Measurements from ENCODE around the gene SLC4A11. TPM values are rescaled to one million over a fixed set of nuclear protein-coding genes. Genes with fewer than 3 reads are reported as not detected.
"Not testable (repeated sequence)": the region's sequence is repeated elsewhere in the genome, so short reads cannot be mapped to it uniquely, and the experiment has no call there.

Gene SLC4A11
- total RNA-seq, 1 experiment from 2014 or later = 1.1 TPM

GRCh38 chr20:3189561-3190131, 49.3 kb downstream of the SLC4A11 start:
- no peak for DNase-seq (ENCODE audit: low spot score)
- ChIA-PET CTCF (no interaction called here), POLR2A (ENCODE audit: low non-redundant PET) (no interaction called here)
- H3K27ac ChIP-seq (ENCODE audit: low read depth, low read length, poor library complexity, severe bottlenecking) = no peak overlapping the region
- BruUV-seq (replicated peaks) = no TSS peak
- no peaks in the 10 kb centered on the region for H3K4me1 ChIP-seq (ENCODE audit: insufficient read depth, low read length, poor library complexity, severe bottlenecking)
- TF ChIP-seq CTCF (conservative IDR thresholded peaks at IDR 0.05; ENCODE audit: low read depth, low read length) (no peak), EZH2 (IDR thresholded peaks at IDR 0.05; ENCODE audit: borderline replicate concordance, low read depth, low read length, poor library complexity, severe bottlenecking) (no peak)
- H3K4me3 ChIP-seq (ENCODE audit: low read depth, low read length, poor library complexity, severe bottlenecking) = no peak overlapping the region
- H3K36me3 ChIP-seq (ENCODE audit: insufficient read depth, low read length, poor library complexity, severe bottlenecking) = peaks cover 37% of the 10 kb centered on the region
- no peaks in the 10 kb centered on the region for H3K9me3 ChIP-seq (ENCODE audit: low read depth, low read length, poor library complexity, severe bottlenecking)
- intact Hi-C loops (cut with micrococcal nuclease; ENCODE audit: unreplicated experiment) = no loop called here
- H3K27me3 ChIP-seq (replicated peaks; ENCODE audit: insufficient read depth, low read depth, low read length, poor library complexity) = no peaks in the 10 kb centered on the region

GRCh38 chr20:3188823-3189413, 50.1 kb downstream of the SLC4A11 start:
- ChIA-PET CTCF (no interaction called here), POLR2A (ENCODE audit: low non-redundant PET) (no interaction called here)
- no peak for TF ChIP-seq CTCF (conservative IDR thresholded peaks at IDR 0.05; ENCODE audit: low read depth, low read length)
- TF ChIP-seq EZH2 (IDR thresholded peaks at IDR 0.05; ENCODE audit: borderline replicate concordance, low read depth, low read length, poor library complexity, severe bottlenecking) = no peak
- no peaks in the 10 kb centered on the region for H3K27me3 ChIP-seq (replicated peaks; ENCODE audit: insufficient read depth, low read depth, low read length, poor library complexity)
- no peak overlapping the region for H3K27ac ChIP-seq (ENCODE audit: low read depth, low read length, poor library complexity, severe bottlenecking)
- no peaks in the 10 kb centered on the region for H3K9me3 ChIP-seq (ENCODE audit: low read depth, low read length, poor library complexity, severe bottlenecking)
- no peak overlapping the region for H3K4me3 ChIP-seq (ENCODE audit: low read depth, low read length, poor library complexity, severe bottlenecking)
- TSS peak; percentile 27 for BruUV-seq (replicated peaks)
- intact Hi-C loops (cut with micrococcal nuclease; ENCODE audit: unreplicated experiment) = no loop called here
- no peaks in the 10 kb centered on the region for H3K4me1 ChIP-seq (ENCODE audit: insufficient read depth, low read length, poor library complexity, severe bottlenecking)
- DNase-seq (ENCODE audit: low spot score) = no peak
- H3K36me3 ChIP-seq (ENCODE audit: insufficient read depth, low read length, poor library complexity, severe bottlenecking) = peaks cover 30% of the 10 kb centered on the region

GRCh38 chr20:3187861-3188260, 51.1 kb downstream of the SLC4A11 start:
- H3K36me3 ChIP-seq (ENCODE audit: insufficient read depth, low read length, poor library complexity, severe bottlenecking) = peaks cover 23% of the 10 kb centered on the region
- CTCF ChIA-PET; intact Hi-C loops (cut with micrococcal nuclease; ENCODE audit: unreplicated experiment); H3K9me3 ChIP-seq (ENCODE audit: low read depth, low read length, poor library complexity, severe bottlenecking); H3K27me3 ChIP-seq (replicated peaks; ENCODE audit: insufficient read depth, low read depth, low read length, poor library complexity); H3K27ac ChIP-seq (ENCODE audit: low read depth, low read length, poor library complexity, severe bottlenecking); H3K4me1 ChIP-seq (ENCODE audit: insufficient read depth, low read length, poor library complexity, severe bottlenecking); POLR2A ChIA-PET (ENCODE audit: low non-redundant PET); DNase-seq (ENCODE audit: low spot score); BruUV-seq (replicated peaks); H3K4me3 ChIP-seq (ENCODE audit: low read depth, low read length, poor library complexity, severe bottlenecking): not testable (repeated sequence)

All from A673 (cell line).